GM12892 (cell line): Measurements from ENCODE around the gene SERPINI1.

Experiments used
- POLR2A ChIP-seq: IDR thresholded peaks from 2 replicates; pipeline ENCODE4 v1.6.1; 2011; ENCODE audit warnings: low read depth, low read length, control low read depth
- TAF1 ChIP-seq: IDR thresholded peaks from 2 replicates; pipeline ENCODE4 v1.6.1; 2011; ENCODE audit warnings: low read depth, mild to moderate bottlenecking, control low read depth, low read length, borderline replicate concordance

- no peak for TF ChIP-seq POLR2A
- TF ChIP-seq TAF1: no peak
Measured at GRCh38 chr3:167728632-167729323, 6.7 kb upstream of the SERPINI1 start.
